Peyer's patch (tissue), 4 donors: ENCODE data around the gene PKD2L2.

ENCODE experiments used
- CTCF ChIP-seq, 6 experiments: fragments of 450-650 bp in 4 of 6; fragments of 200-600 bp in 2 of 6; sonication (generic) in 1 of 6; IDR thresholded peaks; one replicate each; pipeline ENCODE4 v1.5.1; 2017 to 2019; ENCODE audit warnings: antibody characterized with exemption in 6 of 6, mild to moderate bottlenecking in 3 of 6, moderate library complexity in 1 of 6
- POLR2A ChIP-seq, 2 donors: fragments of 450-650 bp; IDR thresholded peaks; one replicate each; pipeline ENCODE4 v1.5.1; 2017; ENCODE audit warnings: antibody characterized with exemption in 2 of 2, mild to moderate bottlenecking in 2 of 2, moderate library complexity in 2 of 2

DNA sequence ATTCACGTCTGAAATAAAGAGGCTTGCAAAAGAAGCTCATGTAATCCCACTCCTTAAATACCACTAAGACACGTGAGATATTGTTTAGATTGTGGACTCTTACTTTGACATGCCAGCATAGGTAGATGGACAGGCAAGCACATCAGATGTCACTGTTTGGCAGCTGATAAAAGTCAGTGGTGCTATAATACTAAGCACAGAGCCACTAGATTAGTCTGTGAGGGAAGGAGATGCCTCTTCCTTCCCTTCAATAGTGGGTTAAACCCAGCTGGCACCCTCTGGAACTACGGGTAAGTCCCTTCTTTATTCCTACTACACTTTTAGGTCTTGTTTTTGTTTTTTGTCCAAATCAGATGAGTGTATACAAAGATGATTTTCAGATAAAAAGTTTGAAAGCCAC lies 21.6 kb upstream of the PKD2L2 start, which contains the start of gene MYOT:
- TF ChIP-seq CTCF (IDR thresholded peaks at IDR 0.05) (no peak), POLR2A (IDR thresholded peaks at IDR 0.05) (no peak)
